Keratinocyte (primary cell): ENCODE data around the gene BCAS2. TPM values are rescaled to one million over a fixed set of nuclear protein-coding genes. Genes with fewer than 3 reads are reported as not detected.

Experiments
- DNase-seq: peaks from one replicate; pipeline ENCODE4 v3.0.0-alpha.2; 2011; ENCODE audit warnings: low read depth, missing footprints, low spot score
- FAIRE-seq: peaks from 2 replicates; lab custom pipeline; 2011; peaks lifted over from hg19 to GRCh38; lab: Jason Lieb, UNC
- H2AFZ ChIP-seq: 2 replicates; pipeline ENCODE4 v1.6.0; 2012; ENCODE audit warnings: low read length, control low read depth, inconsistent platforms; ENCODE audit not compliant: control insufficient read depth
- H3K27ac ChIP-seq: 2 replicates; pipeline ENCODE4 v1.5.1; 2011; ENCODE audit warnings: low read length; ENCODE audit not compliant: control insufficient read depth, insufficient read depth
- H3K27me3 ChIP-seq: 3 replicates; pipeline ENCODE4 v1.6.0; 2011; ENCODE audit warnings: low read length; ENCODE audit not compliant: control insufficient read depth, insufficient read depth; ENCODE audit errors: extremely low read depth
- H3K36me3 ChIP-seq, 2 experiments: 2 replicates in 1 of 2; 3 replicates in 1 of 2; pipeline ENCODE4 v1.5.1; 2011; ENCODE audit warnings: low read length in 2 of 2, mild to moderate bottlenecking in 1 of 2; ENCODE audit not compliant: control insufficient read depth in 2 of 2, insufficient read depth in 2 of 2; ENCODE audit errors: extremely low read depth in 1 of 2
- H3K4me1 ChIP-seq: 3 replicates; pipeline ENCODE4 v1.5.1; 2011; ENCODE audit warnings: low read length; ENCODE audit not compliant: control insufficient read depth, insufficient read depth; ENCODE audit errors: extremely low read depth
- H3K4me2 ChIP-seq: 3 replicates; pipeline ENCODE4 v1.6.0; 2011; ENCODE audit warnings: low read depth, low read length; ENCODE audit not compliant: control insufficient read depth, insufficient read depth; ENCODE audit errors: extremely low read depth
- H3K4me3 ChIP-seq, 3 experiments: fragments of 200-600 bp in 1 of 3; sonication (generic) in 1 of 3; 2 replicates in 2 of 3; 3 replicates in 1 of 3; pipeline ENCODE4 v1.5.1; 2011 to 2016; ENCODE audit warnings: low read length in 3 of 3, mild to moderate bottlenecking in 3 of 3, control low read depth in 2 of 3, inconsistent platforms in 1 of 3, low read depth in 1 of 3, mixed read lengths in 1 of 3, mixed run types in 1 of 3, moderate library complexity in 1 of 3; ENCODE audit not compliant: control insufficient read depth in 2 of 3, insufficient read depth in 2 of 3; ENCODE audit errors: extremely low read depth in 1 of 3
- H3K79me2 ChIP-seq: 2 replicates; pipeline ENCODE4 v1.6.0; 2012; ENCODE audit warnings: low read length; ENCODE audit not compliant: control insufficient read depth, insufficient read depth
- H3K9ac ChIP-seq: 3 replicates; pipeline ENCODE4 v1.6.0; 2011; ENCODE audit warnings: low read length; ENCODE audit not compliant: control insufficient read depth, insufficient read depth; ENCODE audit errors: extremely low read depth
- H3K9me1 ChIP-seq: 3 replicates; pipeline ENCODE4 v1.6.0; 2011; ENCODE audit warnings: low read length; ENCODE audit not compliant: control insufficient read depth, insufficient read depth; ENCODE audit errors: extremely low read depth
- H3K9me3 ChIP-seq: 2 replicates; pipeline ENCODE4 v1.5.1; 2012; ENCODE audit warnings: low read depth, low read length; ENCODE audit not compliant: control insufficient read depth
- H4K20me1 ChIP-seq: 3 replicates; pipeline ENCODE4 v1.6.0; 2011; ENCODE audit warnings: low read length; ENCODE audit not compliant: control insufficient read depth, insufficient read depth; ENCODE audit errors: extremely low read depth
- CTCF ChIP-seq, 3 experiments: IDR thresholded peaks in 1 of 3; conservative IDR thresholded peaks in 1 of 3; optimal IDR thresholded peaks in 1 of 3; 2 replicates in 2 of 3; 3 replicates in 1 of 3; pipeline versions ENCODE3 to v1.5.1; 2011; ENCODE audit warnings: low read length in 3 of 3, mild to moderate bottlenecking in 3 of 3, moderate library complexity in 2 of 3, control low read depth in 1 of 3, inconsistent platforms in 1 of 3; ENCODE audit not compliant: insufficient read depth in 2 of 3; ENCODE audit errors: extremely low read depth in 1 of 3
- EZH2 ChIP-seq: IDR thresholded peaks from one replicate; pipeline ENCODE4 v1.6.1; 2012; ENCODE audit warnings: inconsistent platforms, mild to moderate bottlenecking, low read length, moderate library complexity
- dilution Hi-C: fragments of 300-500 bp; cut with MboI; formaldehyde crosslinking; loops from one replicate; pipeline ENCODE4 v1.7.0; 2020; ENCODE audit warnings: low sequenced_read_pairs; ENCODE audit not compliant: extremely low pct_ligation_motif_present
- polyA plus RNA-seq, 5 experiments: library from polyadenylated mRNA; depleted of rRNA in 3 of 5; stranded (reverse) in 3 of 5; stranded (forward) in 1 of 5; unstranded in 1 of 5; fragments of >200 nt; gene quantifications; 1 replicate in 1 of 5; 2 replicates in 3 of 5; 3 replicates in 1 of 5; pipeline versions ENCODE4 v1.2.1 to v1.2.3, GENCODE V29; 2011 to 2012; ENCODE audit warnings: missing spikeins in 2 of 5, low read depth in 1 of 5, low replicate concordance in 1 of 5

Gene BCAS2
- polyA plus RNA-seq, 1 donor (not counting 4 experiments of a cell fraction or from before 2014, with no cell fraction given): 60.8 TPM

GRCh38 chr1:114607223-114607622, 25.8 kb upstream of the BCAS2 start:
- no peak for DNase-seq

GRCh38 chr1:114597949-114598348, 16.5 kb upstream of the BCAS2 start:
- H3K4me3 ChIP-seq: no peak overlapping the region
- no peak overlapping the region for H3K4me2 ChIP-seq
- H3K27ac ChIP-seq: no peak overlapping the region
- no peaks in the 10 kb centered on the region for H4K20me1 ChIP-seq
- TF ChIP-seq EZH2: no peak
- no peak for TF ChIP-seq CTCF (optimal IDR thresholded peaks at IDR 0.05 in 1 of 3, IDR thresholded peaks at IDR 0.05 in 1 of 3, conservative IDR thresholded peaks at IDR 0.05 in 1 of 3; ENCODE audit: extremely low read depth in 1 of 3, insufficient read depth in 2 of 3, low read length in 3 of 3)
- H3K9me1 ChIP-seq: no peaks in the 10 kb centered on the region
- FAIRE-seq: no peak
- no peak overlapping the region for H2AFZ ChIP-seq
- H3K9ac ChIP-seq: no peak overlapping the region
- no peaks in the 10 kb centered on the region for H3K9me3 ChIP-seq
- peaks cover 4% of the 10 kb centered on the region for H3K4me1 ChIP-seq
- dilution Hi-C loops: no loop called here
- peaks cover 9 to 16% of the 10 kb centered on the region in 2 experiments for H3K36me3 ChIP-seq
- no peaks in the 10 kb centered on the region for H3K27me3 ChIP-seq
- H3K79me2 ChIP-seq: no peaks in the 10 kb centered on the region
- no peak for DNase-seq

More at GRCh38 chr1:114607223-114607622, 25.8 kb upstream of the BCAS2 start:
- Histone ChIP-seq H3K4me2 (no peak overlapping the region), H3K4me3 (no peak overlapping the region), H3K27ac (no peak overlapping the region), H2AFZ (no peak overlapping the region), H3K9me1 (no peaks in the 10 kb centered on the region), H3K9me3 (no peaks in the 10 kb centered on the region), H3K79me2 (no peaks in the 10 kb centered on the region), H4K20me1 (no peaks in the 10 kb centered on the region), H3K9ac (no peak overlapping the region), H3K4me1 (peaks cover 17% of the 10 kb centered on the region), H3K36me3 (peaks cover 6 to 17% of the 10 kb centered on the region in 2 experiments), H3K27me3 (no peaks in the 10 kb centered on the region)
- dilution Hi-C loops: no loop called here
- TF ChIP-seq EZH2 (no peak), CTCF (optimal IDR thresholded peaks at IDR 0.05 in 1 of 3, IDR thresholded peaks at IDR 0.05 in 1 of 3, conservative IDR thresholded peaks at IDR 0.05 in 1 of 3; ENCODE audit: extremely low read depth in 1 of 3, insufficient read depth in 2 of 3, low read length in 3 of 3) (no peak)
- no peak for FAIRE-seq
